NCI-H2107 treated with DMSO at 0.1 percent for 48 hours (cell line): ENCODE data around the gene MAP7D3.
"Not testable (repeated sequence)": the region's sequence is repeated elsewhere in the genome, so short reads cannot be mapped to it uniquely, and the experiment has no call there.

Source experiments
- DNase-seq: peaks from one replicate; lab custom pipeline; 2025; ENCODE audit not compliant: unreplicated experiment; lab: John Stamatoyannopoulos, UW

MAP7D3 gene

DNA sequence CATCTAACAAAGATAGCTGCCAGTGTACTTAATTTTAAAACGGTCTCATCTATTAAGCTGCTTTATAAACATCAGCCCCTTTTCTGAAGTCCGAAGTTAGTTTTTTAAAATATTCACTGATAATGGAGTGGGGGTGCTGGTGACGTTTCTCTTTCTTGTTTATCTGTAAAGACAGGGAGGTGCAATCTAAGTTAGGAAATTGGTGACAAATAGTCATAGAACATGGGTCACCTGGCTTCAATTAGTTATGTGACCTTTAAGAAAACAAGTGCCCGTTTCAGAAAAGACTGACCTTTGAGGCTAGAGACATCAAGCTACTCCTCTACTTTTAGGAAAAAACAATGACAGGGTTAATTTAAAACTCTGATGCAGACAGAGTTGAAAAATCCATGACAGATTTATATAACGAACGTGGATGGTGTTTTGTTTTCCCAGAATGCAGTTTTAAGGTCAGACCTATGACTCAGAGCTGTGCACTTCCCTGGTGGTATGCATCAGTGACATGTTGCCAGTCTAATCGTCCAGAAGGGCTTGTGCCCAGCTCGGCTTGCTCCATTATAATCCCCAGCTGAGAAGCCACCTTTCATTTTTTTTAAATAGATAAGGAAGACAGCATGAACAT is 65.7 kb downstream of the MAP7D3 start:
- DNase-seq, result no peak

DNA sequence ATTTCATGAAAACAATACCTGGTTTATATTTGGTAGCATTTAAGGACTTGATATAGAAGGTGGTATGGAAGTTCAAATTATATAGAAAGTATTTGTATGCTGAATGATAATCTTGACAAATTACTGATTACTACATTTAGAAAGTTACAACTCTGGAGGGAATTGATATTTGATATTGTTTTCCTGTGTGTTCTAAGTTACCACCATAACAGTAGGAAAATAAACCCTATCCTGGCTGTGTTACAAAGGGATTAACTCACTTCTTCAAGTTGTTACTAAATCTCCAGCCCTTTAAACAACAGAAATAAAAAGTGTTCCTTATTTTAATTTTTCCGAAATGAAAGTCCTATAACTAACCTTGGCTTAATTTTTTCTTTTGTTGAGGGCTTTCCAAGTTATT is 67.3 kb downstream of the MAP7D3 start:
- no peak for DNase-seq

DNA sequence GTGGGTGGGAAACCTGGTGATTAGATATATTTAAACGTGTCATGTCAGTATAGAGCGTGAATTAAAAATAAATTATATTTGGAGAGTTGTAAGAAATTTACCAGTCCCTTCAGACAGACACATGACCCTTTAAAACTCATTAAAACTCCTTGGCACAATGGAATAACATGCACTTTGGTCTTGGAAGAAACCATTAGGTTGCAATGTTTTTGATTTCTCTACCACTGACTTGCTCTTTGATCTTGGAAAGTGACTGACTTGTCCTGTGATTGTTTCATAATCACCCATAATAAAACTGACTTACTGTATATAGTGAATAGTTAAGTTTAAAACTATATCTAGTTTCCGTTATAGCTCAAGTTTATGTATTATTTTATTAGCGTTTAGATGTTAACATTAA is 68.0 kb downstream of the MAP7D3 start:
- no peak for DNase-seq

DNA sequence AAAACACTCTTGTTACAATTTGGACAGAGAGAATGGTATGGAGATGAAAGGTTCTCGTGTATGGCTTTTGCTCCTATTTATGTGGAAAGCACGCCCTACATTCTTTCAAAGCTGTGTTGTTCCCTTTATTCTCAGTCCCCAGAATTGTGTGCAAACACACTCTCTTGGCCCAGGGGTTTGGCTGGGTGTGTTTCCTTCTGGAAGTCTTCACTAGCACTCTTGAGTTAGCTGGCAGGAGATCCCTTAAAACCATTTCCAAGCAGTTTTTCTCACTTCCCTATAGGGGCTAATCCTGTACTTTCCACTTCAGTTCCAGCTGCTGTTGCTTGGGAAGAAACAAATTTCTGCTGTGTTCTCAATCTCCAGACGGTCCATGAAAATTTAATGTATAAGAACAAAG is 68.8 kb downstream of the MAP7D3 start:
- no peak for DNase-seq

DNA sequence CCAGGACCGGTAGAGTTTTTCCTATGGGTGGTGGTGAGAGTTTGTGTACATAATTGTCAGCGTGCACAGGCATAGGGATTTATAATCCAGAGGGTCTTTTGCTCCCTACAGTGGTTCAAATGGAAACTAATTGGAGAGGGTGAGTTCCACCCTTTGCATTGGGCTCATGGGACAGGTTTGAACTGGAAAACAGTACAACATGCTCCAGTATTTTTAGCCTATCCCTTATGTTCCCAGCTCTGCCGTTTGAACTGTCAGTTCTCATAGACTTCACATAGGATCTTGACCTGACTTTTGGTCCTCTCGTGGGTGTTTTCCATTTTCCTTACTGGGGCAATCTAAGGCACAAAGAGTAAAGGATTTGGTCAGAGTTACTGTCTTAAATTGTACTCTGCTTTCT is 72.1 kb downstream of the MAP7D3 start:
- DNase-seq, result no peak

DNA sequence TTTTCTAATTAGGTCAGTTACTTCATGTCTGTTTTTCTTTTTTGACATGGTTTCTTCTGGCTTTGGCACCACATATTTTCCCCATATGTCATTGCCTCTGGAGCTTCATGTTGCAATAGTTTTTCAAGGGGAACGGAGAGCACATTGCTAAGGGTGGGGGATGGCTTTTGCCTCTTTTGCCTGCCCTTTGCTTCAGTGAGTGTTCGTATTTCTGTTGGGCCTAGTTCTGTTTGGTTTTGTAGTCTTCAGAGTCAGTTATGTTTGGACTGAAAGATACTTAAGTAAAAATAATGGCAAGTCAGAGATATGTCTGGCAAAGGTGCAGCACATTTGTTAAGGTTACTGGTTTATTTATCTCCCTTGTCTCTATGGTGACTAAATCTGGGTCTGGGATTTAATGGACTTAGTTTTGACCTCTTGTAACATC is 74.8 kb downstream of the MAP7D3 start:
- DNase-seq, result no peak

DNA sequence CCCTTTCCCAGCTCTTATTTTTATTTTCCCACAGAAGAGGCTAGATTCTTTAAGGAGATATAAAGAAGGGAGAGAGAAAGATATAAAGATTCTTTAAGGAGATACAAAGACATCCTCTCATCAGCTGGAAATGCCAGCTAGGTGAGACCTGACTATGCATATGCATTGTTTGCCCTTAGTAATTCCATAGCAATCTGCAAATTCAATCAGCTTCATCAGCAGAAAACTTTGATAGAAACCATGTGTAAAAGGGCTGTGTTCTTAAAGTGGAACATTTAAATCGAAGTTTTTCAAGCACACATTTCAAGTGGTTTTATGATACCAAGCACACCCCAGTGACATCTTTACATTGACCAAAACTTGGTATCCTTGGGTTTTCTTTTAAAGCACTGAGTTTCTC is 79.8 kb downstream of the MAP7D3 start:
- DNase-seq, result no peak

DNA sequence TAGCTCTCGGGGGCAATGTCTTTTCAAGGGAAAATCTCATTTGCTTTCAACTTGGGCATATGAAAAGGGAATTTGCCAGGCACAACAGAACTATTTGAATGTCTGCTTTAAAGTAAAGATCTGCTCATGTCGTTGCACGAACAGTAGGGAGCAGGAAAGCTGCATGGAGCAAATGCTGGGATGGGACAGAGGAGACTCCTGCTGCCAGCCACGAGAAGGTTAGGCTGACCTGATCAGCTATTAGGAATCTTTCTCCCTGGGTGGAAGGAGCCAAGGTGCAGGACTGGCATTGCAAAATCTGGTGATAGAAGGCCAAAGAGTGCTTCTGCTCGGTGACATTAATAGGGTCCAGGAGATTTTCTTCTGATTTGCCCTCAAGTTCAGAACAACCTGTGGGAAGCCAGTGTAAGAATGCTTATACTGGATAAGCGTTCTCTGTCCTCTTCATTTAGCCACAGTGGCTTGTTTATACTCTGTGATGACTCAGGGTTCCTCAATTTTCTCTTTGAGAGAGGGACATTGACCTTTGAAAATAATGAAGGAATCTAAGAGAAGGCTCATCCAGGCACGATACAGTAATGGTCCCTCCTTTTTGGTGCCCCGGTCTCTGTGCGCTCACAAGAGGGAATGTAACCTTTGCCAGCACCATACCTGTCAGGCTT is 80.9 kb downstream of the MAP7D3 start:
- no peak for DNase-seq

DNA sequence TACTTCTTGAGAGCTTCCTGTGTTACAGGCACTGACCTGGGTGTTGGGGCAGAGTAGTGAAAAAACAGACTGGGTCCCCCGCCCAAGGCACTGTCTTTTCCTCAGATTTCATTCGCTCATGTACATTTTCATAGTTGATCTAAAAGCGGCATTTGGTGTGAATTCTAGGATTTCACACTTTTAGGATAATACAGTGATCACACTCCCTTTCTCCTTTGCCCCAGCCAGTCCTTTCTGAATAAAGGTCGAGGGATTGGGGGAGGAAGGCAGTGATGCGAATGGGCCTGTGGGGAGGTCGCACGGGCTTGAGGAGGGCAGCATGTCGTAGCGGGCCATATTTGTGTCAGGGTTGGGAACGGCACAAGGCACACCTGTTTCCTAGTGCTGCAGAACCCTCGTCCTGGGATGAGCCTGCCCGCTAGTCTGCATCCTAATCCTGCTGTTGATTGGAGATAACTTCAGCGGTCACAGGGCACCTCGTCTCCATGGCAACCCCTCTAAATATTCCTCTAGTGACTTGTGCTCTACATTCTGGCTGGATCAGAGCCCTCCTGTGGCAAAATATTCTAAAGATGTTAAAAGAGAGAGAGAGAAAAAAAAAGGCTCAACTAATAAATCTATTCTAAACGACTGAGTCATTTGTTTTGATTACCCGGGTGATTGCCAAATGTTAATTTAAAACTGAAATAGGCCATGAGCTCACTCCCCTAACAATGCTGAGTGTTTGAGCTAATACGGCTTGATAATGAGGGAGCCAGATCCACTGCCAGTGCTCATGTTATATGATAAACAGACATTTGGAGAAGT is 82.1 kb downstream of the MAP7D3 start:
- DNase-seq, result no peak

DNA sequence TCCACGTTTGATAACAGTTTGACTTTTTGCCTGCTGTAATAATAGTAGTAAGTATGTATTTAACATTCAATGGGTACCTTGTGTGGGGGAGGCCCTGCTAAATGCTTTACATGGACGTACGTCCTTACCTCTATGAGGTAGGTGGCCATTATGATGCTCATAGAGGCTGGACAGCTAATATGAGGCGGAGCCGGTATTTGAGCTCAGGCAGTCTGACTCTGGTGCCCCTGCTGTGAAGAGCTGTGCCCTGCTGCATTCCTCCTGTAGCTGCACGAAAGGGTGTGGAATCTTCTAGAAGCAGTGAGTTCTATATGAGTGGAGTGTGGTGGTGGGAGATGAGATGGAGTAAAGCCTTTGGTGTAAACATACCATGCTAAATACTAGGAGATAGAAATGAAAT is 83.2 kb downstream of the MAP7D3 start:
- DNase-seq, result not testable (repeated sequence)

DNA sequence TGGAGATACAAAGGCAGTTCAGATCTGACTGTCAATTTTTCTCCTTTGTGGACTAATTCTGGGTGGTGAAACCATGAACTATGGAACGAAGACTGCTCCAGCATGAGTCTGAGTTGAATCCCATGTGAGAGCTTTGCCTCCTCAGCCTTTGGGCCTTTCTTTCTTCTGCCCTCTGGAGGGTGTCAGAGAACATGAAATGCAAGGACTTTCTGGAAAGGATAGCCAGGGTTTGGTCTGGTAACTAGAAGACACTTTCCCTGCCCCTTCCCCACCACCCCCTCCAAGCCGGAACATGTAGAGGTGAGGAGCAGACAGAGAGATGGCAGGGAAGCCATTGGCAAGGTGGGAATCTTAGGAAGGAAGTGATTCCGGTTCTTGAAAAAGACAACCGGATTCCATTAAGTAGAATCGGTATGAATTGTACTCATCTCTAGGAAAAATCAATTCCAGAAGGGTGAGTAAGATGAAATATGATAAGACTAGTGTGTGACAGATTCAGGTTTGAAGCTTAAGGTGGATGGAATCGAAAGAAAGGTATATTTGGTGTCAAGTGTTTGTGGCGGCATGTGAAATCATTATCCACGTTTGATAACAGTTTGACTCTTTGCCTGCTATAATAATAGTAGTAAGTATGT is 84.9 kb downstream of the MAP7D3 start:
- DNase-seq, result no peak

DNA sequence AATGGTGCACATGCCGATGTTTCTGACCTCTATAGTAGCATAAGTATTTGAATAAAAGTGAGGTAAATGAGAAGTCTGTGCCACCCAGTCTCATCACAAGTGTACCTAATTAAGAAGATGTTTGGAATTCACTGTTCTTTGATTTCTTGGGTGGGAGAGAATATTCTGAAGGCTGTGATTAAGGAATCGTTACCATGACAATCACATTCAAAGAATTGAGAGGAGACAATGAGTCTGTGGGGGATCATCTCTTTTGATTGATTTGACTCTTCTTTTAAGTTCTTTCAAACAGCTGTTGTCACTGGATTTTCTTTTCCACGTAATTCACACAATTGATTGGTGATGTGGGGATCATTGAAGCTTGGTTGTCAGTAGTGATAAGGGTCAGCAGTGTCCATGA is 85.8 kb downstream of the MAP7D3 start:
- no peak for DNase-seq

DNA sequence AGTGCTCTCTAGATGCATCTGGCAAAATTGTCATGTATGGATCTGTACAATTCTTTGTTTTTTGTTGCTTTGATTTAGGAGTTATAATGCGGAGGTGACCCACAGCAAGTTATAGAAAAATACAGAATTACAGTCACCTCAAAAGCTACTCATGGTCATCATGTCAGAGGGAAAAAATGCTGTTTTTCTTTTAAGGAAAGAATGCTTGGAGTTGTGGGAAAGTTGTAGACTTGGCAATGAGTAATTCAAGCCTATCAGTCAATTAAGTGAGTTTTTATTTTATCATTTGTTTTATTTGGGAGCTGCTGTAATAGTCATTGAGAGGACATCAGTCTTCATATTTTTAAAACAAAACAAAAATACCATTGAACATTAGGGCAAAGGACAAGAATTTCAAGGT is 87.5 kb downstream of the MAP7D3 start:
- no peak for DNase-seq
